HG03045 (cell line): ENCODE measurements around the gene MARCHF3.
"Not testable (repeated sequence)": the region's sequence is repeated elsewhere in the genome, so short reads cannot be mapped to it uniquely, and the experiment has no call there.

Source experiments
- ATAC-seq: cut with Tn5 transposase; IDR thresholded peaks from one replicate; pipeline ENCODE4 v1.9.1; 2021; ENCODE audit warnings: mild to moderate bottlenecking, moderate library complexity; ENCODE audit not compliant: unreplicated experiment

MARCHF3 gene

DNA sequence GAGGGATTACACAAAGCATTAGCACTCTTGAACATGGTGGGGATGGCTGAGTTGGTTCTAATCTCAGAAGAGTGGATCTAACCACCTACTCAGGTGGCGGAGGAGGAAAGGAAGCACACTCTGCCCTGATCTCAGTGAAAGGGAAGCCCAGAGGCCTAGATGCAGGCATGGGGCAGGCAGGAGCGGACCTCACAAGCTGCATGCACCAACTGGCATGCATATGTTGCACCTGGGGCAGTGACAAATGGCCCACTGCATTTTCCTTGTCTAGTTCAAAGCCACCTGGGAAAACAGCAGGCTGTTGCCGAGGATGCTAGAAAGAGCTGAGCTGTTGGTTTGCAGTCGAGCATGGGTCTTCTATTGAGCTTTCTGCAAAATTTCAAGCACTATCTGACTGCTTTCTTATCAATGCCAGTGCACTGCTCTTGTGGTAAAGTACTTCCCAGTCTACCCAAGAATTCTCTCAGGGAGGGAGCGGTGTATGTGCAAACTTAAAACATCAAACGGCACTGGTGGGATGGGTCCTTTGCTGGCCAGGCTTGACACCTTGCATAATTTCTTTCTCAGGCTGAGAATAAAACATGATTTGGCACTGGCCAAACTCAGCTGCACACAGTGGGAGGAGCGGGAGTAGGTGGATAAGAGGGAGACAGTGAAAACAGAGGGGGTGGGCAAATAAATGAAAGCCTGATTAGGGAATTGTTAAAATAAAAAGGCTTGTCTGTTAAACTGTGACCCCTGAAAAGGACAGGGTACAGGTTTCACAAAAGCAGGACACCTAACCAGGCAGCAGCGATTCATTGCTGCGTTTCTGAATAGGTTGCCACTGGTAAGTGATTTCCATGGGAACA is 108.9 kb downstream of the MARCHF3 start:
- no peak for ATAC-seq

DNA sequence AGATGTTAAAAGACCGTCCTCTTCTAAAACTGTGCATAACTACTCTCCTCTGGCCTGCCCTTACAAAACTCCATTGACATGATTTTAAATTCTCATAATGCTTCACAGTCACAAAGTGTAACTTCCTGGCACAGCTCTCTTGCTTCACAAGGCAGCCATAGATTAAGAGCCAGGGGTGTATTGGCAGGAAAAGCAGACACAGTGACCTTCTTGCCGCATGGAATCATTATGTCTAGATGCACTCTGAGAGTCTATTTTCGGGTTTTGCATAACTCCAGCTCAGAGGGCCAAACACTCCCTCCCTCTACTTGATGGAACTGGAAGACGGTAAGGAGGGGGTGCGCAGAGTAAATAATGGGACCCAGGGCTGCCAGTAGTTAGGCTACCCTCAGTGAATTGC is 110.1 kb downstream of the MARCHF3 start:
- no peak for ATAC-seq

DNA sequence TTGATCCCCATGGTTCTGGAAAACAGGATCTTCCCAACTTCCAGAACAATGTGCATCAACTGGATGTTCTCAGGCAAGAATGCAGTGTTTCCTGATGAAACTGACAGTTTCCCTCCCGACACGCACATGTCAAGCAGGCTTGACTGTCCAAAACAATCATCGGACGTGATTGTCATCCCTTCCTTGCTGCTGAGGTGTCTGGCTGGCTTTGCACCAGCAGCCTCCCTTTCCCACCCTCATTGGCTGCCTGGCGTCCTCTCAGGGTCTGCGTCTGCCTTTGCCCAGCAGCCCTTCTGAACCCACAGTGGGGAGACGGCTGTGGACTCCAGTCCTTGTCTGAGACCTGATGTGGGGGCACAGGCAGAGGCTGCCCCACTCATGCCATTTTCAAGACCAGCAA is 110.8 kb downstream of the MARCHF3 start:
- no peak for ATAC-seq

DNA sequence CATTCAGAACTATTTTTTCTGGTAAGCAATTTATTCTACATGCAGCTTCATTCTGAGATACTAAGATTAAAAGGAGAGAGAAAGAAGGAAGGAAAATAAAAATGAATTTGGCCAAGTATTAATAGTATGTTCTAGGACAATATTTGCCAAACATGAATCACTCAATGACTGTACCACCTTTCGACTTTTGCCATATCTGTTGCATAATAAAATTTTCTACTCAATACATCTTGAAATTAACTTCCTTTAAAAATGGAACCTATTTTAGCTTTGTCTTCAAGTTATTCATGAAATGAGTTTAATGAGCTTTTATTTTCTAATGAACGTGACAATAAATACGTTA is 111.8 kb downstream of the MARCHF3 start:
- no peak for ATAC-seq

DNA sequence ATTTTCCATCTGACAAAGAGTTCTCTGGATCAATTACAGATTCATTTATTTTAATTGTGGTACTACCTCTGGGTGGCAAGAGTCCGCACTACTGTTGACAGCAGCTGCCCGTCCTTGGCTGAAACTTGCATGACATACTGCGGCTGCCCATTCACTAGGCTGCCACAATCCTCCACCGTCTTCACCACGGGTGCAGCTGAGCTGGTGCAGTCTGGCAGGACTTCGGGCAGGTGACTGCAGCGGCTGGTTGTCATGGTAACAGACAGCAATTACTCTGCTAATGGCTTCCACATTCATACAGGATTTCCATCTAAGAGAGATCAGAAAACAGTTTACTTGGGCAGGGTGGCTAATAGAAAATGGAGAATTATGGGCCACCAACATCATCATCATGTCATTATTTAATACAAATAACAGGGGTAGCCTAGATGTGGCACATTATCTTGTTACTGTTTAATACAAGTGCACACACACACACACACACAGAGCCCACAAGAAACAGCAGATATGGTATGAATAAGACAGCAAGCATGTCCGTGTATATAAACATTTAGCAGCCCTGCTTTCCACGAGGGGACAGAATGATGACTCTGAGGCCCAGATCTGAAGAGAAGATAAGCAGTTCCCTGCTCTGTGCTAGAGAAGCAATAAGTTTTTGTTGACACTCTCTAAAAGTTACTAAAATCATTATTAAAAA is 112.3 kb downstream of the MARCHF3 start:
- ATAC-seq = no peak

DNA sequence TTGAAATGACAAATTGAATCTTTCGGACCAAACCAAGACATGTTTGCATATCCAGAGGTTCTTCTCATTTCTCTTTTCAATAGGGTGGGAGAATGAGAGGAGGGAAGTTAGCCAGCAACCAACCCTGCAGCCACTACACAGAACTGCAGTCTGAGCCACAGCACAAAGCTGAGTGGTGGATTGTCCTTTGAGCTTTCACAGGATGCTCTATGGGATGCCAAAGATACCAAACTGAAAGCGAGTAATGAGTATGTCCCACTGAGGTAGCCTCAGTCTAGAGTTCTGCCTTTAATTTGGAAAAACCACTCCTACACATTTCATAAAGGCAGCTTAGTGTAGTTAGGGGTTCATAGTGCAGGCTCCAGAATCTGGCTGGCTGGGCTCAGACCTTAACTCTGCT is 114.9 kb downstream of the MARCHF3 start:
- no peak for ATAC-seq

DNA sequence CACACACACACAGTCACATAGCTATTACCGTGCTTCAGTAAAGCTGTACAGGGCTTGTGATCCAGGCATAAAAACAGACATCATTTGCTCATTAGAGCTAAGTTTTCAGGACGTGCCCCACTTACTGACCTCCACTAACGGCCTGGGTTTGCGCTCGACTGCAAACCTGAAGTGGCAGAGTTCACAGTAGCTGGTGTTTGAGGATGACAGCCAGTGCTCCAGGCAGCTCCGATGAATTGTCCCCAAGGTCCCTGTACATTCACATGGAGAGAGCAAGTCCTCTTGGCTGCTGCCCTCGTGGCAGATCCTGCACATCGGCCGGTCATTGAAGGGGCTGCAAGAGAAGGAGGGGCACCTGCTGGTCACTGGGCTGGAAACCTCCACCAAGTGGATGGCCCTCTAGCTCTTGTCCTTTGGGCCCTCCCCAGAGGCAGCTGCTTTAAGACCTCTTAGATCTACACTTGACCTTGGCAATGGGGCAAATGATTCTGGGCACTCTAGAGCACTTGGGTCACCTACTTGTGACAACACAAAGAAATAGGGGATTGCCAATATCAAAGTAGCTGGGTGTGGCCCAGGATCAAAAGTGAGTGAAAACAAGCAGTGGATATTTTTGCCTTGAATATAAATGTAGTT is 115.4 kb downstream of the MARCHF3 start:
- ATAC-seq = no peak

DNA sequence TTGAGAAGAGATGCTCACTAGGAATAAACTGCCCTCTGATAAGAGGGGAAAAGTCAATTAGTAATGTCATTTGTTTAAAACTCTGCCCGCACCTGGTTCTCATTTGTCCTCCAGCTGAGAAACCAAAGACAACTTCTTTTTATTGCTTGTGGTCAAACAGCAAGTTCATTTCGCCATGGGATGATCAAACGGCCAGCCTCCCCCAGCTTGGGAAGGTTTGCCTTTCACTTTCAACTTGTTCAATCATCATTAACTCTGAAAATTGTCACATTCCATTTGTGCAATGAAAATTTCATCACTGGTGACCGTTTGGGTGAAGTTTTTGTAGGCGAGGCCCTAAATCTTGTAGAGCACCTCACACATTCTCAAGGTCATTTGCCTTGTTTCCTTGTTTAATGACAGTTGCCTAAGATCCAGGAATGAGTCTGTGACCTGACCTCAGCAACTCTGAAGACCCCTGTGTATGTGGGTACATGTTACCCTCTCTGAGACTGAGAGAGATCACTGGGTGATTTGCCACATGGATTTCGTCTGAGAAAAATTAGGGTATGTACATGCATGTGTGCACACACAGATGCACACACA is 117.7 kb downstream of the MARCHF3 start:
- ATAC-seq = no peak

DNA sequence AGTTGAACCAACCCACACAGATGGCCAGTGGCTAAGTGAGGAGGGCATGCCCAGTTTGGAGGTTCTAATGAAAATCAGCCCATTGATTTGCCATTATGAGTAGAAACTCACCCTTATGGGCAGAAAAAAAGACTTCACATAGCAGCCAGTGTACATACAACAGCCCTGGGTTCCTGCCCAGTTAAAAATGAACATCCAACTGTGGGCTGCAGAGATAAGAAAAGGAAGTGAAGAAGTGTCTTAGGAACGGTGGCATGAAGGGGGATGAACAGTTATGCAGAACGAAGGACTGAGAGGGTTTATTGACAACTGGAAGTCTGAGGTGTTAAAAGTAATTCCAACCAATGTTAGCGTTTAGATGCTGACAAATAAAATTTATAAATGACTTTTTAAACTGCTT is 118.4 kb downstream of the MARCHF3 start:
- no peak for ATAC-seq

DNA sequence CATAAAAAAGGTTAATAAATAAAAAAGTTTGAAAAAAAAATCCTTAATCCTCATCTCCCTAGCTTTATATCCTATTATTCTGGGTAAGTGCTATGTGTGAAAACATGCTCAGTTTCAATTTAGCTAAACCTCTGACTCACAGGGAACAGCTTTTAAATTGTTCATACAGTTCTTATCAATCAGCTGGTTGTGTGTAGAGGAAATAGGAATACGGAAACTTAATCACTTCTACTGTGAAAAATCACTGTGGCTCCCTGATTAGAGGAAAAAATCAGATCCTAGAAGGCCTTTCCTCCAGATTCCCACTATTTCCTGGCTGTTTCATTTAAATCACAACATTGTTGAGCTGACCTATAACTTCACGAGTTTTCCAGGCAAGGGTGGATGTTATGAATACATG is 120.5 kb downstream of the MARCHF3 start:
- no peak for ATAC-seq

DNA sequence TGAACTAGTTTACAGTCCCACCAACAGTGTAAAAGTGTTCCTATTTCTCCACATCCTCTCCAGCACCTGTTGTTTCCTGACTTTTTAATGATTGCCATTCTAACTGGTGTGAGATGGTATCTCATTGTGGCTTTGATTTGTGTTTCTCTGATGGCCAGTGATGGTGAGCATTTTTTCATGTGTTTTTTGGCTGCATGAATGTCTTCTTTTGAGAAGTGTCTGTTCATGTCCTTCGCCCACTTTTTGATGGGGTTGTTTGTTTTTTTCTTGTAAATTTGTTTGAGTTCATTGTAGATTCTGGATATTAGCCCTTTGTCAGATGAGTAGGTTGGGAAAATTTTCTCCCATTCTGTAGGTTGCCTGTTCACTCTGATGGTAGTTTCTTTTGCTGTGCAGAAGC is 126.0 kb downstream of the MARCHF3 start:
- ATAC-seq = not testable (repeated sequence)

DNA sequence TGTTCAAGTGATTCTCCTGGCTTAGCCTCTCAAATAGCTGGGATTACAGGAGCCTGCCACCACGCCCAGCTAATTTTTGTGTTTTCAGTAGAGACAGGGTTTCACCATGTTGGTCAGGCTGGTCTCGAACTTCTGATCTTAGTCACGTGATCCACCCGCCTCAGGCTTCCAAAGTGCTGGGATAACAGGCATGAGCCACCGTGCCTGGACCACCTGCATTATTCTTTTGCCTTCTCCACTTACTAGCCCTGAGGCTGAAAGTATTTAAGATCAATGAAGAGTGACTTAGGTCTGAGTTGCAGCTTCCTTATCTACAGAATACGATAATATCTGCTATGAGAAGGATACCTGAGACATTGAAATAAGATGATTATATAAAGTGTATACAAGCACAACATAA is 129.6 kb downstream of the MARCHF3 start:
- ATAC-seq = no peak

DNA sequence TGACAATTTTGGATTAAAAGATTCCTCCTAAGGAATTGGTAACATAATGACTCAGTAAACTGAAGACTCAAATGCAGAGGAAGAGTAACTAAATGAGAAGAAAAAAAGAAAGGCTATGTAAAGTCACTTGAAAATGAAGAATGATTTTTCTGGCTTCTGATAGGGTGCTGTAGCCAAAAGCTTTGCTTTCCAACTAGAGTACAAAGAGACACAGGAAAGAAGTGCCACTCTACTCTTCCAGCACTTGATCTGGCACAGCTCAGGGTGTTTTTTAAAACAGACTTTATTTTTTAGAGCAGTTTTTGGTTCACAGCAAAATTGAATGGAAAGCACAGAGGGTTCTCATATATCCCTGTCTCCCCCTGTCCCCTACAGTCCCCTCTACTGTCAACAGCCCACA is 130.9 kb downstream of the MARCHF3 start:
- ATAC-seq = no peak

DNA sequence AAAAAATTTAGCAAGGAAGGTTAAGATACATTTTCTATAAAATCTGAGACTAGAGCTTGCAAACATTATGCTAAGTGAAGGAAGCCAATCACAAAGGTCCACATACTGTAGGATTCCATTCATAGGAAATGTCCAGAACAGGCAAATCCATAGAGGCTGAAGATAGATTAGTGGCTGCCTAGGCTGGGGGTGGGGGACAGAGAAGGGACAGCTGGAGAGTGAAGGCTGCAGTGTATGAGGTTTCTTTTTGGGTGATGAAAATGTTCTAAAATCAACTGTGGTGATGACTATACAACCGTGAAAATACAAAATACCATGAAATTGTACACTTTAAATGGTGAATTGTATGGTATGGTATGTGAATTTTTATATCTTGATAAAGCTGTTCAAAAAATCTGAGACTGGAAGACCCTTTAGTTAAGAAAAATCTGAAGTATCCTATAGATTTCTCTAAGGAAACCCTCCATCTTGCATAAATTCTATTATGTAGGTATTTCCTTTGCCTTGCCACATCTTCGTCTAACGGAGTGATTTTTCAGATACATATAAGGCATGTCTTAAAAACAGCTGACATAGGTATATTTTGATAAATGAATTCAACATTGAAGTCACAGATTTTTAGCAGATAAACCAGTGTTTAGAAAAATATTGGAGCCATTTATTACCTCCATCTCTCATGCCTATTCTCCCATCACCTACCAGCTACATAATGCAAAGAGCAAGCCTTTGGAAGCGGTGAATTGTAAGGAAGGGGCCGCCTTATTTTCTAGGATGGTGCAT is 132.3 kb downstream of the MARCHF3 start:
- ATAC-seq = no peak

DNA sequence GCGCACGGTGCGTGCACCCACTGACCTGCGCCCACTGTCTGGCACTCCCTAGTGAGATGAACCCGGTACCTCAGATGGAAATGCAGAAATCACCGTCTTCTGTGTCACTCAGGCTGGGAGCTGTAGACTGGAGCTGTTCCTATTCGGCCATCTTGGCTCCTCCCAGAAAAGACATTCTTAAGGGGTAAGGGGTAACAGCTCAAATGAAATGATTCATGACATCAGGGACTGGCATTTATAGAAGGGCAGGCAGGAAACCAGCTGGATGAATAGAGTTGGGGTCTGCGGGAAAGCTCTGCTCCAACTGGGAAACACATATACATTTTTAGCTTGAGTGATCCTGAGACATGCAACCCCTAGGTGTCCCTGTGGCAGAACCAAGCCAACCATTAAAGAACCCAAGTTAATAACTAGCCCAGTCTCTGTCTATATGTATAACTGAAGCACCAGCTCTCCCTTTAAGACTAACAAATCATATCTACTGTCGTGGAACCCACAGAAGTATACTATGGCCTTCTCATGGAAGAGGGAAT is 134.1 kb downstream of the MARCHF3 start:
- ATAC-seq = no peak

DNA sequence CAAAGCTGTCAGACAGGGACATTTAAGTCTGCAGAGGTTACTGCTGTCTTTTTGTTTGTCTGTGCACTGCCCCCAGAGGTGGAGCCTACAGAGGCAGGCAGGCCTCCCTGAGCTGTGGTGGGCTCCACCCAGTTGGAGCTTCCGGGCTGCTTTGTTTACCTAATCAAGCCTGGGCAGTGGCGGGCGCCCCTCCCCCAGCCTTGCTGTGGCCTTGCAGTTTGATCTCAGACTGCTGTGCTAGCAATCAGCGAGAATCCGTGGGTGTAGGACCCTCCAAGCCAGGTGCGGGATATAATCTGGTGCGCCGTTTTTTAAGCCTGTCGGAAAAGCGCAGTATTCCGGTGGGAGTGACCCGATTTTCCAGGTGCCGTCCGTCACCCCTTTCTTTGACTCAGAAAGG is 134.6 kb downstream of the MARCHF3 start:
- ATAC-seq = not testable (repeated sequence)

DNA sequence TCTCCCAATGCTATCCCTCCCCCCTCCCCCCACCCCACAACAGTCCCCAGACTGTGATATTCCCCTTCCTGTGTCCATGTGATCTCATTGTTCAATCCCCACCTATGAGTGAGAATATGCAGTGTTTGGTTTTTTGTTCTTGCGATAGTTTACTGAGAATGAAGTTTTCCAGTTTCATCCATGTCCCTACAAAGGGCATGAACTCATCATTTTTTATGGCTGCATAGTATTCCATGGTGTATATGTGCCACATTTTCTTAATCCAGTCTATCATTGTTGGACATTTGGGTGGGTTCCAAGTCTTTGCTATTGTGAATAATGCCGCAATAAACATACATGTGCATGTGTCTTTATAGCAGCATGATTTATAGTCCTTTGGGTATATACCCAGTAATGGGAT is 139.9 kb downstream of the MARCHF3 start:
- ATAC-seq = not testable (repeated sequence)

DNA sequence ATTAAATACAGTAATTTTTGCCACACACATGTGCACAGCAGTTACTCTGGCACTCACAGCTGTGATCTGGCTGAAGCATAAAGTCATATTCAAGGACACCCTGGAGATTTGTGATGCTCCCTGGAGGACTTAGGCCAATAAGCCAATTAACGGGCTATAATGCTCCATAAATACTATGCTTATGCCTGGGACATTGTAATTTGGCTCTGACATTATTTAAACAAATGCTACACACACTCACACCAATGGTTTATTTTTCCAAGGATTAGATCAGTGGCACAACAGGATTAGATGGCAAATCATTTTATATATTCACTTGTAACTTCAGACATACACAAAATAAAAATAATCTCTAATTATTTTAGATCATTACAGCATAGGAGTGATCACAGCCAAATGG is 142.2 kb downstream of the MARCHF3 start:
- ATAC-seq = no peak

DNA sequence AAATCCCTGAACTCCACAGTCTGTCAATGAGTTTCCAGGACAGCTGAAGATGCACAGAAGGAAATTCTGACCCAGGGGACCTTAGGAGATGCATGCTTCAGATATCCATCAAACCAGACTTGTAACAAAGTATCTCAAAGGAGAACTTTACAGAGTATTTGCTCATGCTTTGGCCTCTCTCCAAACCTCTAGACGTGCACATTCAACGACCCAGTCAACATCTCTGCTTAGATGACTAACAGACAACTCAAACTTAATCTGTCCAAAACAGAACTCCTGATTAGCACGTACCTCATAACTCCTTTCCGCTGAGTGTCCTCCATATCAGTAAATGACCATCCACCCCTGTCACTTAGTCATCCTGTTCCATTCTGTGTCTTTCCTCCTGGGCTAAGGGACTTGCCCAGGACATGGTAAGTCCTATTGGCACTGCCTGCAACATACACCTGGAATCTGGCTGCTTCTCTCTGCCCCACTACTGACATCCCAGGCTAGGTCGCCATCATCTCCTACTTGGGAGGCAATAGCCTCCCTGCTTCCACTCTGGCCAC is 146.0 kb downstream of the MARCHF3 start:
- no peak for ATAC-seq

DNA sequence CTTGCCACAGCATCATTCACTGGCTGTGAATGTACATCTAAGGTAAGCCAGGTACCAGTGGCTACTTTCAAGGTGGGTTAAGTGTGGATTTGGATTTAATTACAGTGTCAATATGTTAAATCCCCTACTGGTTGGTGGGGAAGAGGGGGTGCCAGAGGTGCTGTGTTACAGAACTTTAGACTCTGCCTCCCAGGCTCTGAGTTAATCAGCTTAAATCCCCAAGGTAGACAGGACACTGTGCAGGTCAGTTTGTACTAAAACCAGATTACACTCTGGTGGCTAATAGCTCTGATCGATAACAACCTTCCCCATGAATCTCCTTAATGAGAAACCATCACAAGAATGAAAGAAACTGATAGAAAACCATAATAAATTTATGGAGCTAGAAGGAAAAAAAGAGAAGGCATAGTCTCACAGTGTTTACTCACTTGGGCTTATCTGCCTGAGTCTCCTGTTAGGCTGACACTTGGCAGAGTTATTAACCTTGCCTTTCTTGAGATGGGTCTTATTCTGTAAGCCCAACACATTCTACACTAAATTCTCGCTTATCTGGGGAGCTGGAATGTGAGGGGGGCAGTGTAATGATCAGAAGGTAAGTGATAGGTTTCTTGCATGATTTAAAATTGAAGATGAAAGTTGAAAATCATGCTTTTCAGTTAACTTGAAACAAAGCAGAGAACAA is 146.7 kb downstream of the MARCHF3 start:
- ATAC-seq = no peak
